Measurements from ENCODE around the gene SPCS3.

DNA sequence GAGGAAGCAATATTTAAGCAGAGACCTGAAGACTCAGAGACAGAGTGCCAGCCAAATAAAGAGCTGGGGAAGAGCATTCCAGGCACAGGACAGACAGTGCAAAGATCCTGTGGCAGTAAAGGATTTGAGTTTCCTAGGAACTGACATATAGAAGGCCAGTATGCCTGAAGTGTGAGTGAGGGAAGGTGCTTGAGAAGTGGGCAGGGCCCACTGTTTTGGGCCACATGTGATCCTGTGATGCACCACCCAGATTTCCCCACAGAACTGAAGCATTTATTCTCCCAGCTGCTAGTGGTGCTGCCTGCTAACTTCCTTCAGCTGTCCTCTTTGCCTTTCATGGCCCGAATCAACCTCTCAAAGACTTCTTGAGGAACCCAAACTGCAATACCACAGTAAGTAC is 26.8 kb upstream of the SPCS3 start:
- TF ChIP-seq, protein P1, sequence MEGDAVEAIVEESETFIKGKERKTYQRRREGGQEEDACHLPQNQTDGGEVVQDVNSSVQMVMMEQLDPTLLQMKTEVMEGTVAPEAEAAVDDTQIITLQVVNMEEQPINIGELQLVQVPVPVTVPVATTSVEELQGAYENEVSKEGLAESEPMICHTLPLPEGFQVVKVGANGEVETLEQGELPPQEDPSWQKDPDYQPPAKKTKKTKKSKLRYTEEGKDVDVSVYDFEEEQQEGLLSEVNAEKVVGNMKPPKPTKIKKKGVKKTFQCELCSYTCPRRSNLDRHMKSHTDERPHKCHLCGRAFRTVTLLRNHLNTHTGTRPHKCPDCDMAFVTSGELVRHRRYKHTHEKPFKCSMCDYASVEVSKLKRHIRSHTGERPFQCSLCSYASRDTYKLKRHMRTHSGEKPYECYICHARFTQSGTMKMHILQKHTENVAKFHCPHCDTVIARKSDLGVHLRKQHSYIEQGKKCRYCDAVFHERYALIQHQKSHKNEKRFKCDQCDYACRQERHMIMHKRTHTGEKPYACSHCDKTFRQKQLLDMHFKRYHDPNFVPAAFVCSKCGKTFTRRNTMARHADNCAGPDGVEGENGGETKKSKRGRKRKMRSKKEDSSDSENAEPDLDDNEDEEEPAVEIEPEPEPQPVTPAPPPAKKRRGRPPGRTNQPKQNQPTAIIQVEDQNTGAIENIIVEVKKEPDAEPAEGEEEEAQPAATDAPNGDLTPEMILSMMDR (IDR thresholded peaks at IDR 0.05; ENCODE audit: poor library complexity): no peak
- TF ChIP-seq EZH2 (IDR thresholded peaks at IDR 0.05; ENCODE audit: borderline replicate concordance) (no peak), EZH2phosphoT487 (IDR thresholded peaks at IDR 0.05; ENCODE audit: low read depth, severe bottlenecking, unreplicated experiment) (no peak)
